Mucosa of descending colon (tissue), 3 donors: ENCODE measurements around the gene SMAD6. TPM values are rescaled to one million over a fixed set of nuclear protein-coding genes. Genes with fewer than 3 reads are reported as not detected.

ENCODE experiments used
- ATAC-seq: fragments of 200-7000 bp; cut with Tn5 transposase; one replicate; pipeline ENCODE4 v1.9.1; 2020; ENCODE audit warnings: mild to moderate bottlenecking, moderate library complexity
- DNase-seq, 3 donors: peaks; one replicate each; pipeline ENCODE4 v3.0.0-alpha.2; 2020
- H3K36me3 ChIP-seq: fragments of 200-600 bp; one replicate; pipeline ENCODE4 v1.8.0; 2021; ENCODE audit warnings: low read depth, mild to moderate bottlenecking
- H3K4me1 ChIP-seq: fragments of 200-600 bp; one replicate; pipeline ENCODE4 v1.8.0; 2021; ENCODE audit warnings: low read depth, mild to moderate bottlenecking
- H3K4me3 ChIP-seq: fragments of 200-600 bp; one replicate; pipeline ENCODE4 v1.8.0; 2021; ENCODE audit warnings: mild to moderate bottlenecking
- H3K9me3 ChIP-seq: fragments of 200-600 bp; one replicate; pipeline ENCODE4 v1.8.0; 2021; ENCODE audit warnings: mild to moderate bottlenecking
- CTCF ChIP-seq: fragments of 200-600 bp; IDR thresholded peaks from one replicate; pipeline ENCODE4 v1.8.0; 2022; ENCODE audit warnings: antibody characterized with exemption, mild to moderate bottlenecking
- intact Hi-C, 2 donors: fragments of 100-400 bp; cut with DNase I in 1 of 2; cut with micrococcal nuclease in 1 of 2; formaldehyde crosslinking; loops; one replicate each; pipeline versions ENCODE4 v1.11.0 to v1.11.1; 2022; cut with DNase I, micrococcal nuclease
- total RNA-seq, 3 donors: library from RNA; stranded (reverse); fragmentation: NEBNext Ultra II Directional in 2 of 3; extraction: Animal tissue kit (Norgen Biotek cat#: 25700) in 2 of 3; gene quantifications; one replicate each; pipeline versions ENCODE4 v1.2.1 to v1.2.4, GENCODE V29; 2021 to 2023
- donor health status: DM: no; HTN: no; CAD: no; lungs with moderate emphysema.
- donor health status: DM: no; HTN: no; CAD: no.
- donor health status: DM: no; HTN: yes; CAD: no.

Gene SMAD6
- total RNA-seq, 3 donors from 2014 or later, result 11.5 to 18.5 (median 12.8) TPM

GRCh38 chr15:66752078-66752477 lies 50.0 kb downstream of the SMAD6 start:
- intact Hi-C loops, result no loop called here
- DNase-seq (no peak), ATAC-seq (no peak)
- H3K9me3 ChIP-seq, result peaks cover 10% of the 10 kb centered on the region
- no peak for TF ChIP-seq CTCF
- no peak overlapping the region for H3K4me3 ChIP-seq
- H3K4me1 ChIP-seq, result no peaks in the 10 kb centered on the region
- no peaks in the 10 kb centered on the region for H3K36me3 ChIP-seq

GRCh38 chr15:66753687-66754377 lies 51.8 kb downstream of the SMAD6 start:
- no peaks in the 10 kb centered on the region for H3K36me3 ChIP-seq
- peaks cover 2% of the 10 kb centered on the region for H3K4me1 ChIP-seq
- H3K4me3 ChIP-seq, result no peak overlapping the region
- TF ChIP-seq CTCF, result no peak
- DNase-seq (no peak), ATAC-seq (no peak)
- H3K9me3 ChIP-seq, result peaks cover 10% of the 10 kb centered on the region
- intact Hi-C loops, result no loop called here

- no peaks in the 10 kb centered on the region for H3K36me3 ChIP-seq
- no peak for TF ChIP-seq CTCF
- H3K9me3 ChIP-seq, result peaks cover 10% of the 10 kb centered on the region
These were observed 52.8 kb downstream of the SMAD6 start for GRCh38 chr15:66754789-66755188.

GRCh38 chr15:66755298-66756068 lies 53.4 kb downstream of the SMAD6 start:
- intact Hi-C loops, result no loop called here
- DNase-seq (no peak), ATAC-seq (no peak)
- H3K4me3 ChIP-seq, result no peak overlapping the region
- peaks cover 2% of the 10 kb centered on the region for H3K4me1 ChIP-seq
- H3K36me3 ChIP-seq, result no peaks in the 10 kb centered on the region
- no peak for TF ChIP-seq CTCF
- peaks cover 10% of the 10 kb centered on the region for H3K9me3 ChIP-seq

More at GRCh38 chr15:66754789-66755188, 52.8 kb downstream of the SMAD6 start:
- ATAC-seq (no peak), DNase-seq (no peak)
- Histone ChIP-seq H3K4me1 (peaks cover 2% of the 10 kb centered on the region), H3K4me3 (no peak overlapping the region)
- intact Hi-C loops, result no loop called here

- H3K4me1 ChIP-seq, result peaks cover 9% of the 10 kb centered on the region
- peaks cover 10% of the 10 kb centered on the region for H3K9me3 ChIP-seq
- ATAC-seq (no peak), DNase-seq (no peak)
- no peaks in the 10 kb centered on the region for H3K36me3 ChIP-seq
- H3K4me3 ChIP-seq, result no peak overlapping the region
- intact Hi-C loops, result no loop called here
- TF ChIP-seq CTCF, result no peak
These were observed 54.3 kb downstream of the SMAD6 start for GRCh38 chr15:66756295-66756694.
